GM12873 (cell line): ENCODE measurements around the gene ATE1.

Experiments
- TF ChIP-seq, protein P1 (sequence below): IDR thresholded peaks from 2 replicates; pipeline ENCODE4 v1.5.1; 2012; ENCODE audit warnings: low read depth, mild to moderate bottlenecking, moderate library complexity, low read length, control low read depth; ENCODE audit not compliant: insufficient read depth; ENCODE audit errors: missing control alignments

The ATE1 gene

GRCh38 chr10:121692626-121693025 is 235.2 kb downstream of the ATE1 start:
- TF ChIP-seq, protein P1, sequence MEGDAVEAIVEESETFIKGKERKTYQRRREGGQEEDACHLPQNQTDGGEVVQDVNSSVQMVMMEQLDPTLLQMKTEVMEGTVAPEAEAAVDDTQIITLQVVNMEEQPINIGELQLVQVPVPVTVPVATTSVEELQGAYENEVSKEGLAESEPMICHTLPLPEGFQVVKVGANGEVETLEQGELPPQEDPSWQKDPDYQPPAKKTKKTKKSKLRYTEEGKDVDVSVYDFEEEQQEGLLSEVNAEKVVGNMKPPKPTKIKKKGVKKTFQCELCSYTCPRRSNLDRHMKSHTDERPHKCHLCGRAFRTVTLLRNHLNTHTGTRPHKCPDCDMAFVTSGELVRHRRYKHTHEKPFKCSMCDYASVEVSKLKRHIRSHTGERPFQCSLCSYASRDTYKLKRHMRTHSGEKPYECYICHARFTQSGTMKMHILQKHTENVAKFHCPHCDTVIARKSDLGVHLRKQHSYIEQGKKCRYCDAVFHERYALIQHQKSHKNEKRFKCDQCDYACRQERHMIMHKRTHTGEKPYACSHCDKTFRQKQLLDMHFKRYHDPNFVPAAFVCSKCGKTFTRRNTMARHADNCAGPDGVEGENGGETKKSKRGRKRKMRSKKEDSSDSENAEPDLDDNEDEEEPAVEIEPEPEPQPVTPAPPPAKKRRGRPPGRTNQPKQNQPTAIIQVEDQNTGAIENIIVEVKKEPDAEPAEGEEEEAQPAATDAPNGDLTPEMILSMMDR, result no peak

DNA sequence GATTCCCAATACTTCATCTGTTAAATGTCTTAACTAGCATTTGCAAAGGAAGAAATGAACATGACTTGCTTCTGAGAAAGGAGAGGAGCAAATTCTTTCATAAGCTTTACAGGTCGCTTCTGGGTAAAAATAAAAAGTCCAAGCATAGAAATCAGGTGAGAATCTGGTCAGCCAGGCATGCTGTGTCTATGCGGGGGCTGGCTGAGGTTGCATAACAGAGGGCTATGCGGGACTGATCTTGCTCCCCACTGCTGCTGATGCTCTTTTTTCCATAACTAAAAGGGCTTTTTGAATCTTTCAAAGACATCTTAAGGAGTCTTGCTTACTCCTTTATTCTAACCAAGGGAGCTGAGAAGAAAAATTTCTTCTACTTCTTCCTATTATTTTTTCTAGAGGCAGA is 236.9 kb downstream of the ATE1 start:
- TF ChIP-seq, protein P1, result no peak
